SH-SY5Y (cell line): ENCODE data around the gene MYO1A.

Experiments
- GATA2 ChIP-seq: IDR thresholded peaks from 2 replicates; pipeline ENCODE4 v1.6.1; 2011; ENCODE audit warnings: mild to moderate bottlenecking, low read depth, low read length
- GATA3 ChIP-seq: IDR thresholded peaks from 2 replicates; pipeline ENCODE4 v1.6.1; 2011; ENCODE audit warnings: low read depth, mild to moderate bottlenecking, low read length, moderate library complexity

GRCh38 chr12:57040211-57040610 lies 9.7 kb downstream of the MYO1A start:
- TF ChIP-seq GATA2 (no peak), GATA3 (no peak)
